NB4 (cell line): ENCODE data around the gene PAQR6.

ENCODE experiments used
- MYC ChIP-seq: IDR thresholded peaks from 2 replicates; pipeline ENCODE4 v1.6.1; 2011; ENCODE audit warnings: low read depth, low read length
- TF ChIP-seq, protein P1 (sequence below): IDR thresholded peaks from one replicate; pipeline ENCODE4 v1.5.1; 2012; ENCODE audit warnings: low read depth, low read length

DNA sequence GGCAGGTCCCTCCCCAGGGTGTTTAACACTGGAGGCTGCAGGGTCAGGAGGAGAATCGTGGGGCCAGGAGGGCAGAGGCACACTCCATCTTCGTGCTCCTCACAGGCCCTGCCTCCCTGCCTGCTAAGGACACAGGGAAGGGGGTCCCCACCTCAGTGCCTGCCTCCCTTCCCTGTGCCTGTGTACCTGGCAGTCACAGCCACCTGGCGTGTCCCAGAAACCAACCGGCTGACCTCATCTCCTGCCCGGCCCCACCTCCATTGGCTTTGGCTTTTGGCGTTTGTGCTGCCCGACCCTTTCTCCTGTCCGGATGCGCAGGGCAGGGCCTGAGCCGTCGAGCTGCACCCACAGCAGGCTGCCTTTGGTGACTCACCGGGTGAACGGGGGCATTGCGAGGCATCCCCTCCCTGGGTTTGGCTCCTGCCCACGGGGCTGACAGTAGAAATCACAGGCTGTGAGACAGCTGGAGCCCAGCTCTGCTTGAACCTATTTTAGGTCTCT is 6.5 kb downstream of the PAQR6 start:
- TF ChIP-seq MYC = no peak
- TF ChIP-seq, protein P1, sequence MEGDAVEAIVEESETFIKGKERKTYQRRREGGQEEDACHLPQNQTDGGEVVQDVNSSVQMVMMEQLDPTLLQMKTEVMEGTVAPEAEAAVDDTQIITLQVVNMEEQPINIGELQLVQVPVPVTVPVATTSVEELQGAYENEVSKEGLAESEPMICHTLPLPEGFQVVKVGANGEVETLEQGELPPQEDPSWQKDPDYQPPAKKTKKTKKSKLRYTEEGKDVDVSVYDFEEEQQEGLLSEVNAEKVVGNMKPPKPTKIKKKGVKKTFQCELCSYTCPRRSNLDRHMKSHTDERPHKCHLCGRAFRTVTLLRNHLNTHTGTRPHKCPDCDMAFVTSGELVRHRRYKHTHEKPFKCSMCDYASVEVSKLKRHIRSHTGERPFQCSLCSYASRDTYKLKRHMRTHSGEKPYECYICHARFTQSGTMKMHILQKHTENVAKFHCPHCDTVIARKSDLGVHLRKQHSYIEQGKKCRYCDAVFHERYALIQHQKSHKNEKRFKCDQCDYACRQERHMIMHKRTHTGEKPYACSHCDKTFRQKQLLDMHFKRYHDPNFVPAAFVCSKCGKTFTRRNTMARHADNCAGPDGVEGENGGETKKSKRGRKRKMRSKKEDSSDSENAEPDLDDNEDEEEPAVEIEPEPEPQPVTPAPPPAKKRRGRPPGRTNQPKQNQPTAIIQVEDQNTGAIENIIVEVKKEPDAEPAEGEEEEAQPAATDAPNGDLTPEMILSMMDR = no peak
